DOHH2 (cell line): ENCODE results near the gene LDLRAD1.

ENCODE experiments used
- EZH2phosphoT487 ChIP-seq: fragments of 200-600 bp; sonication (generic); IDR thresholded peaks from 2 replicates; pipeline ENCODE4 v1.6.1; 2017; ENCODE audit warnings: borderline replicate concordance, mild to moderate bottlenecking, antibody characterized with exemption, low read length, moderate library complexity, mixed read lengths
- TF ChIP-seq, protein P1 (sequence below): fragments of 200-600 bp; sonication (generic); IDR thresholded peaks from one replicate; pipeline ENCODE4 v1.5.1; 2014; ENCODE audit warnings: antibody characterized with exemption, mild to moderate bottlenecking, low read depth, low read length; ENCODE audit not compliant: poor library complexity, severe bottlenecking

DNA sequence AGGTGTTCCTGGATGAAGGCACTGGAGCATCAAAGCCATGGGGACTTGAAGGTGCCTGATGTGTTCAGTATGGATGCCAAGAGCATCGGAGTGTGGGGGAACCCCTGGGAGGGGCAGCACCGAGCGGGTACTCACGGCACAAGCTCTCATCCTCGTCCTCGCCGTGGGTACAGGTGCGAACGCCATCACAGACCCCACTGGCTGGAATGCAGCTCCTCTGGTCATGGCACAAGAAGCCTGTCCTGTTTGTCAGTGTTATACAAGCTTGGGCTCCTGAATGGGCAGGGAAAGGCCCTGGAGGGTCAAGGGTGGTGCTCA, 6.0 kb downstream of the LDLRAD1 start:
- TF ChIP-seq, protein P1, sequence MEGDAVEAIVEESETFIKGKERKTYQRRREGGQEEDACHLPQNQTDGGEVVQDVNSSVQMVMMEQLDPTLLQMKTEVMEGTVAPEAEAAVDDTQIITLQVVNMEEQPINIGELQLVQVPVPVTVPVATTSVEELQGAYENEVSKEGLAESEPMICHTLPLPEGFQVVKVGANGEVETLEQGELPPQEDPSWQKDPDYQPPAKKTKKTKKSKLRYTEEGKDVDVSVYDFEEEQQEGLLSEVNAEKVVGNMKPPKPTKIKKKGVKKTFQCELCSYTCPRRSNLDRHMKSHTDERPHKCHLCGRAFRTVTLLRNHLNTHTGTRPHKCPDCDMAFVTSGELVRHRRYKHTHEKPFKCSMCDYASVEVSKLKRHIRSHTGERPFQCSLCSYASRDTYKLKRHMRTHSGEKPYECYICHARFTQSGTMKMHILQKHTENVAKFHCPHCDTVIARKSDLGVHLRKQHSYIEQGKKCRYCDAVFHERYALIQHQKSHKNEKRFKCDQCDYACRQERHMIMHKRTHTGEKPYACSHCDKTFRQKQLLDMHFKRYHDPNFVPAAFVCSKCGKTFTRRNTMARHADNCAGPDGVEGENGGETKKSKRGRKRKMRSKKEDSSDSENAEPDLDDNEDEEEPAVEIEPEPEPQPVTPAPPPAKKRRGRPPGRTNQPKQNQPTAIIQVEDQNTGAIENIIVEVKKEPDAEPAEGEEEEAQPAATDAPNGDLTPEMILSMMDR, result no peak
- no peak for TF ChIP-seq EZH2phosphoT487
